HUES48 (cell line): ENCODE results near the gene CCDC92.

Experiments
- H3K27ac ChIP-seq: one replicate; pipeline ENCODE4 v1.7.0; 2013; ENCODE audit warnings: low read depth, low read length, inconsistent platforms
- H3K27me3 ChIP-seq: 2 replicates; pipeline ENCODE4 v1.6.1; 2013; ENCODE audit warnings: mild to moderate bottlenecking, low read length; ENCODE audit not compliant: control insufficient read depth, insufficient read depth
- H3K36me3 ChIP-seq: 2 replicates; pipeline ENCODE4 v1.6.1; 2013; ENCODE audit warnings: low read length; ENCODE audit not compliant: control insufficient read depth, insufficient read depth
- H3K4me1 ChIP-seq: 2 replicates; pipeline ENCODE4 v1.6.1; 2013; ENCODE audit warnings: mild to moderate bottlenecking, low read length; ENCODE audit not compliant: control insufficient read depth, insufficient read depth
- H3K4me3 ChIP-seq: 2 replicates; pipeline ENCODE4 v1.5.1; 2013; ENCODE audit warnings: mild to moderate bottlenecking, low read depth, low read length
- H3K9ac ChIP-seq: 2 replicates; pipeline ENCODE4 v1.6.1; 2013; ENCODE audit warnings: mild to moderate bottlenecking, low read depth, low read length, moderate library complexity
- H3K9me3 ChIP-seq: 2 replicates; pipeline ENCODE4 v1.6.1; 2013; ENCODE audit warnings: low read length; ENCODE audit not compliant: control insufficient read depth, insufficient read depth

Gene CCDC92

DNA sequence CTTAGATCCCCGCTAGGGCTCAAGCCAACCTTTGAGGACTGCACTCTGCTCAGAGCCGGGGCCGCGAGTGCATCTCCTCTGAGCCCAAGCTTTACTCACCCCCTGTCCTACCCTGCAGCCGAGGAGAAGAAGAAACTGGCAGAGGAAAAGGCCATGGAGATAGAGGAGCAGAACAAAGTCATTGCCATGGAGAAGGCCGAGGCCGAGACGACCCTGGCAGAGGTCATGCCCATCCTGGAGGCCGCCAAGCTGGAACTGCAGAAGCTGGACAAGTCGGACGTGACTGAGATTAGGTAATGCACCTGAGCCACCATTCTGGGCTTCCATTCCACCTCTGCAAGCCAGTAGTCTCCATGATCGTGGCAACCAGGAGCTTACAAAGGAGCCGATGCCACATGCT is 69.8 kb downstream of the CCDC92 start:
- no peaks in the 10 kb centered on the region for H3K36me3 ChIP-seq
- H3K9me3 ChIP-seq = no peaks in the 10 kb centered on the region
- H3K27ac ChIP-seq = no peak overlapping the region
- H3K27me3 ChIP-seq = no peaks in the 10 kb centered on the region; the same call in 1 of the 2 replicates
- H3K4me3 ChIP-seq = no peak overlapping the region
- no peak overlapping the region for H3K9ac ChIP-seq
- peaks cover 5% of the 10 kb centered on the region; the same call in 1 of the 2 replicates for H3K4me1 ChIP-seq

DNA sequence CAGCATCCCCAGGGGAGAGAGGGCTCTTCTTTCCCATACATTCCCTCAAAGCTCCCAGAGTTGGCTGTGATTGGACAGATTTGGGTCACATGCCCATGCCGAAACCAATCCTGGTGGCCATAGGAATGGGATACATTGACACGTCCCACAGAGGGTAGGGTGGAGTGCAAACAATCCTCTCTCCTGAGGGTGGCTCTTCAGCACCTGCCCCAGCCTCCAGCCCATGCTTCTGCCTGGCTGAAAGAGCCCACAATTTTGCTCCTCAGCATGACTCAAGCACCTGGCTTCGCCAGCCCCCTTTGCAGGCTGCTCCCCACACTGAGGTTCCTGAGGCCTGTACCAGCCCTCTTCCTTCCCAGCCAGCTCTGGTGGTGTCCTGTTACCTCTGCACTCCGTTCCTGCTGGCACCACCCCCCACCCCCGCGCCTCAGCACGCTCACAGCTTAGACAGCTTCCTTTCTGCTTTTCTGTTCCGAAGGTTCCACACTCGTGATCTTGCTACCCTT is 71.7 kb downstream of the CCDC92 start:
- Histone ChIP-seq H3K9me3 (no peaks in the 10 kb centered on the region), H3K4me1 (peaks cover 5% of the 10 kb centered on the region; the same call in 1 of the 2 replicates), H3K4me3 (no peak overlapping the region), H3K9ac (no peak overlapping the region), H3K36me3 (no peaks in the 10 kb centered on the region), H3K27ac (no peak overlapping the region), H3K27me3 (no peaks in the 10 kb centered on the region; the same call in 1 of the 2 replicates)

DNA sequence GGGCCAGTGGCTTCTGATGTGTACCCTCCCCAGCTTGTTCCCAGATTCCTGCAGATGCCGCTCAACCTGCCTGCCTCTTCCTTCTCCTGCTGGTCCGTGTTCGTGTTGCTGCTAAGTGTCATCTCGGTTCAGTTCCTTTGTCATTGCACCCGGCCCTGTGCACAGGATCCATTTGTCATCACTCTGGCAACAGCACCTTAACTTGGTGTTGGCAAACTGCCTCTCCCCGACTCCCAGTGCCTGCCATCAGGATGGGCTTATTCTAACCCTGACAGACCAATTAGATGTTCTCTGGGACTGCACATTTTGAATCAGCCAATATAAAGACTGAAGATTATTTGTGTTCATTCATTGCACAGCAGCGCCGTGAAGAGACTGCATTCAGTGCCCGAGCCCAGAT is 73.3 kb downstream of the CCDC92 start:
- Histone ChIP-seq H3K27me3 (no peaks in the 10 kb centered on the region; the same call in 1 of the 2 replicates), H3K4me3 (no peak overlapping the region), H3K4me1 (peaks cover 5% of the 10 kb centered on the region; the same call in 1 of the 2 replicates), H3K36me3 (no peaks in the 10 kb centered on the region), H3K9me3 (no peaks in the 10 kb centered on the region), H3K27ac (no peak overlapping the region), H3K9ac (no peak overlapping the region)

DNA sequence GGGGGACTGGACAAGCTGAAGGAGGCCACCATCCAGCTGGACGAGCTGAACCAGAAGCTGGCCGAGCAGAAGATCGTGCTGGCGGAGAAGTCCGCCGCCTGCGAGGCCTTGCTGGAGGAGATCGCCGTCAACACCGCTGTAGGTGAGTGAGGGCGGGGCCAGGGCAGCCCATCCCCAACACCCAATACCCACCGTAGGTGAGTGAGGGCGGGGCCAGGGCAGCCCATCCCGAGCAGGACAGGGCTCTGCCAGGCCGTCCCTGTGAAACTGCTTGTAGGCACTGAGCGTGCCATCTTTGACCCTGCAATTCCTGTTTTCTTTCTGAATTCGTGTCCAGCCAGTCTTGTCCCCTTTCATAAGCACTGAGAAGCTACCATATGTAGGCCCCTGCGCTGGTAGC is 74.0 kb downstream of the CCDC92 start:
- Histone ChIP-seq H3K9me3 (no peaks in the 10 kb centered on the region), H3K36me3 (no peaks in the 10 kb centered on the region), H3K27me3 (no peaks in the 10 kb centered on the region), H3K9ac (no peak overlapping the region), H3K4me1 (peaks cover 5% of the 10 kb centered on the region; the same call in 1 of the 2 replicates), H3K4me3 (no peak overlapping the region), H3K27ac (no peak overlapping the region)

DNA sequence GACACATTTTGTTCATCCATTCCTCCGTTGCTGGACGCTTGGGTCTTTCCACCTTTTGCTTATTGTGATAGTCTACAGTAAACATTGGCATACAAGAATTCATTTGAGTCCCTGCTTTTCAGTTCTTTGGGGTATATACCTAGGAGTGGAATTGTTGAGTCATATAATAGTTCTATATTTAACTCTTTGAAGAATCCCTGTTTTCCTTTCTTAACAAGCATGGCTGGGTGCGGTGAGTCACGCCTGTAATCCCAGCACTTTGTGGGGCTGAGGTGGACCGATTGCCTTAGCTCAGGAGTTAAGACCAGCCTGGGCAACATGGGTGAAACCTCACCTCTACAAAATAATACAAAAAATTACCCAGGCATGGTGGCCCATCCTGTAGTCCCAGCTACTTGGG is 75.4 kb downstream of the CCDC92 start:
- Histone ChIP-seq H3K4me3 (no peak overlapping the region), H3K27ac (no peak overlapping the region), H3K27me3 (no peaks in the 10 kb centered on the region), H3K9me3 (no peaks in the 10 kb centered on the region), H3K36me3 (no peaks in the 10 kb centered on the region), H3K9ac (no peak overlapping the region), H3K4me1 (peaks cover 5% of the 10 kb centered on the region; the same call in 1 of the 2 replicates)

DNA sequence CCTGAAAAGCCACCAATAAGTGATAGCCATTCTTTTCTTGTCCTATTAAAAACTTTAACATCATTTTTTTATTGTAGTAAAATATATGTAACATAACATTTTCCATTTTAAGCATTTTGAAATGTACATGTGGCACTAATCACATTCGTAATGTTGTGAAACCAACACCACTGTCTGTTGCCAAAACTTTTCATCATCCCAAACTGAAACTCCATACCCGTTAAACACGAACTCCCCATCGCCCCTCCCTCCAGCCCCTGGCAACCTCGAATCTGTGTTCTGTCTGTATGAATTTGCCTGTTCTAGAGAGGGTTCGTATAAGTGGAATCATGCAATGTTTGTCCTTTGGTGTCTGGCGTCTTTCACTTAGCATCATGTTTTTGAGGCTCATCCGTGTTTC is 75.9 kb downstream of the CCDC92 start:
- H3K9ac ChIP-seq = no peak overlapping the region
- no peaks in the 10 kb centered on the region for H3K27me3 ChIP-seq
- no peaks in the 10 kb centered on the region for H3K36me3 ChIP-seq
- no peak overlapping the region for H3K27ac ChIP-seq
- H3K4me3 ChIP-seq = no peak overlapping the region
- no peaks in the 10 kb centered on the region for H3K9me3 ChIP-seq
- peaks cover 5% of the 10 kb centered on the region; the same call in 1 of the 2 replicates for H3K4me1 ChIP-seq

DNA sequence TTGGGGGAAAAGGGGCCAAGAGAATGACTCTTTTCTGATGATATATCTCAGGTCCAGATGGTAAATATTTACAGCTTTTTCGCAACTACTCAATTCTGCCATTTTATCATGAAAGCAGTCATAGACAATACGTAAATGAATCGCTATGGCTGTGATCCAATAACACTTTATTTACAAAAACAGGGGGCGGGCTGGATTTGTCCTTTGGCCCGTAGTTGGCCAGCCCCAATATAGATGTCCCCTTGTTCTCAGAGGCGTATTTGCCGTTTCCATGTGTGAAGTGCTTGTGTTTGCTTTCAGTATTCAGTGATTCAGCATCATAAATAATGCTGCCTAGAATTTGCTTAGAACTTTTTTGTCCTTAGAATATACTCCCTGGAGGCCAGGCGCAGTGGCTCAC is 77.2 kb downstream of the CCDC92 start:
- H3K27ac ChIP-seq = no peak overlapping the region
- H3K4me3 ChIP-seq = no peak overlapping the region
- H3K9ac ChIP-seq = no peak overlapping the region
- no peaks in the 10 kb centered on the region; the same call in 1 of the 2 replicates for H3K27me3 ChIP-seq
- no peaks in the 10 kb centered on the region for H3K36me3 ChIP-seq
- H3K4me1 ChIP-seq = no peaks in the 10 kb centered on the region
- H3K9me3 ChIP-seq = no peaks in the 10 kb centered on the region

DNA sequence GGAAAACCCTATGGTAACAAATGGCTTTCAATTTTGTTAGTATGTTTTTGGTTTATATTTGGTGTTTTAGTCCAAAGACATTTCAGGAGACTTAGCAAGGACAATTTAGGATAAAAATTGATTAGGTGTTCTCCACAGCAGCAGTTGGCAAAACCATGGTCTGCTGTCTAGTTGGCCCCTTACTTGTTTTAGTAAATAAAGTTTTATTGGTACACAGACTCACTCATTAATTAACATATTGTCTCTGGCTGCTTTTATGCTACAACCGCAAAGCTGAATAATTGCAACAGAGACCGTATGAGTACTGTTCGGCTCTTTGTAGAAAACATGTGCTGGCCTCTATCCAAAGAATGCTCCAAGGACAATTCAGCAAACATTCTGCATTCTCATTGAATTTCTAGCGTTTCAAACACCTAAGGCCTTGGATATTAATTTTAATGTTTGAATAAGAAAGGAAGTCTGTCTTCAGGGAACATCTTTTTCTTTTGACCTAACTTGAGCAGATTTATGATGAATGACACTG is 77.7 kb downstream of the CCDC92 start:
- H3K9me3 ChIP-seq = no peaks in the 10 kb centered on the region
- no peak overlapping the region for H3K27ac ChIP-seq
- no peaks in the 10 kb centered on the region for H3K4me1 ChIP-seq
- no peaks in the 10 kb centered on the region for H3K36me3 ChIP-seq
- H3K27me3 ChIP-seq = no peaks in the 10 kb centered on the region; the same call in 1 of the 2 replicates
- no peak overlapping the region for H3K4me3 ChIP-seq
- no peak overlapping the region for H3K9ac ChIP-seq

DNA sequence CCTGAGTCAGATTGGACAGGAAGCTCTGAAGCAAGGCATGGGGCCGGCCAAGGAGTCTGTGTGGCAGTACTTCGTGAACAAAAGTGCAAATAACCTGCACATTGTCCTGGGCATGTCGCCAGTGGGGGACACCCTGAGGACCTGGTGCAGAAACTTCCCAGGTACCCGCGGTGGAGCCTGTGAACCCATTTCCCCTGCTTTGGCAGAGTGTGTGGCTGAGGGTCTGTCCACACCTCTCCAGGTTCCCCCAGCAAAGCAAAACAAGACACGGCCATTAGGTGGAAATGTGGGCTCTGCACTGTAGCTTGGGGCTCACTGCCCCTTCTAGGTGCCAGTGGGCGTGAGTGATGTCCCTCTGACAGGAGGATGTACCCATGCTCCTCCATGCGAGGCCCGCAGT is 79.4 kb downstream of the CCDC92 start:
- Histone ChIP-seq H3K27ac (no peak overlapping the region), H3K36me3 (no peaks in the 10 kb centered on the region), H3K4me3 (no peak overlapping the region), H3K4me1 (no peaks in the 10 kb centered on the region), H3K9ac (no peak overlapping the region), H3K27me3 (peaks cover 3% of the 10 kb centered on the region; the same call in 1 of the 2 replicates), H3K9me3 (no peaks in the 10 kb centered on the region)

DNA sequence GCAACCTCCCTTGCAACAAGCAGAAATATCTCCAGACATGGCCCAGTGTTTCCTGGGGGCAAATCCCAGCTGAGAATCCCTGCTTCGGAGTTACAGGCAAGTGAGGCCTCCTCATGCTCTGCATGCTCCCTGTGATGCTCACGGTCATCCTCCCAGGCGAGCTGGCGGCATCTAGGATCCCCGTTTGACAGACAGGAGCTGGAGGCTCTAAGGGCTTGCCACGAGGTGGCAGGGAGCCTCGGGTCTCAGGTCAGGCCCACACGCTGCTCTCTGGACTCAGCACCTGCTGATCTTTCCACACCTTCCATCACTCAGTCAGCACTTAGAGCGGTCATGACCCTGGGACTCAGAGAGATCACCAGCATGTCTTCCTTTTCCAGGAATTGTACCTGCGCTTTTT is 79.8 kb downstream of the CCDC92 start:
- H3K27ac ChIP-seq = no peak overlapping the region
- H3K9me3 ChIP-seq = no peaks in the 10 kb centered on the region
- peaks cover 3% of the 10 kb centered on the region; the same call in 1 of the 2 replicates for H3K27me3 ChIP-seq
- H3K36me3 ChIP-seq = no peaks in the 10 kb centered on the region
- H3K9ac ChIP-seq = no peak overlapping the region
- H3K4me3 ChIP-seq = no peak overlapping the region
- H3K4me1 ChIP-seq = no peaks in the 10 kb centered on the region

DNA sequence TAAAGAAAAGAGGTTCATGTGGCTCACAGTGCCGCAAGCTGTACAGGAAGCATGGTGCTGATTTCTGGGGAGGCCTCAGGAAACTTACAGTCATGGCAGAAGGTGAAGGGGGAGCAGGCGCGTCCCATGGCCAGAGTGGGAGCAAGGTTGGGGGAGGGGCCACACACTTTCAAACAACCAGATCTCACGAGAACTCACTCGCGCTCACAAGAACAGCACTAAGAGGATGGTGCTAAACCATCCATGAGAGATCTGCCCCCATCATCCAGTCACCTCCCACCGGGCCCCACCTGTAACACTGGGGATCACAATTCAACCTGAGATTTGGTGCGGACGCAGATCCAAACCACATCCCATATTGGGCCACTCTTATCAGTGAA is 80.5 kb downstream of the CCDC92 start:
- no peaks in the 10 kb centered on the region for H3K36me3 ChIP-seq
- no peak overlapping the region for H3K9ac ChIP-seq
- H3K27ac ChIP-seq = no peak overlapping the region

More for the DNA sequence above, 80.5 kb downstream of the CCDC92 start:
- H3K4me1 ChIP-seq = no peaks in the 10 kb centered on the region
- H3K27me3 ChIP-seq = peaks cover 3% of the 10 kb centered on the region; the same call in 1 of the 2 replicates
- no peak overlapping the region for H3K4me3 ChIP-seq
- H3K9me3 ChIP-seq = no peaks in the 10 kb centered on the region
